PC-3 (cell line): Measurements from ENCODE around the gene KRTAP10-7.

Experiments used
- CTCF ChIP-seq: fragments of 300-600 bp; sonication (generic); conservative IDR thresholded peaks from 2 replicates; pipeline ENCODE4 v1.5.1; 2017; ENCODE audit warnings: antibody characterized with exemption, low read depth, mild to moderate bottlenecking, low read length
- EZH2 ChIP-seq: fragments of 300-600 bp; sonication (generic); IDR thresholded peaks from one replicate; pipeline ENCODE4 v1.6.1; 2017; ENCODE audit warnings: antibody characterized with exemption, mild to moderate bottlenecking, low read length; ENCODE audit not compliant: unreplicated experiment

GRCh38 chr21:44558695-44559094 is 41.7 kb upstream of the KRTAP10-7 start, which contains the start of gene KRTAP10-3:
- no peak for TF ChIP-seq CTCF
- TF ChIP-seq EZH2: no peak
